Ectodermal cell (in vitro differentiated cells): ENCODE results near the gene KCTD16. TPM values are rescaled to one million over a fixed set of nuclear protein-coding genes. Genes with fewer than 3 reads are reported as not detected.

ENCODE experiments used
- H3K27ac ChIP-seq: 2 replicates; pipeline ENCODE4 v1.7.0; 2013; ENCODE audit warnings: mild to moderate bottlenecking, low read depth, low read length; ENCODE audit not compliant: insufficient read depth, poor library complexity, severe bottlenecking
- H3K27me3 ChIP-seq: 2 replicates; pipeline ENCODE4 v1.7.0; 2013; ENCODE audit warnings: mild to moderate bottlenecking, low read length; ENCODE audit not compliant: insufficient read depth, control insufficient read depth, poor library complexity, severe bottlenecking
- H3K36me3 ChIP-seq: one replicate; pipeline ENCODE4 v1.7.0; 2013; ENCODE audit warnings: low read length; ENCODE audit not compliant: control insufficient read depth, insufficient read depth
- H3K4me1 ChIP-seq: one replicate; pipeline ENCODE4 v1.7.0; 2013; ENCODE audit warnings: low read length; ENCODE audit not compliant: control insufficient read depth, insufficient read depth
- H3K4me3 ChIP-seq: 2 replicates; pipeline ENCODE4 v1.7.0; 2013; ENCODE audit warnings: low read depth, low read length, control low read depth; ENCODE audit not compliant: insufficient read depth
- H3K9me3 ChIP-seq: 2 replicates; pipeline ENCODE4 v1.7.0; 2013; ENCODE audit warnings: mild to moderate bottlenecking, low read length, moderate library complexity; ENCODE audit not compliant: control insufficient read depth
- WGBS, 2 experiments: methylation state at CpG; one replicate each; pipeline ENCODE4 v1.1.7; 2013; ENCODE audit warnings: missing lambda C conversion rate in 2 of 2; 5-methylcytosine and 5-hydroxymethylcytosine counted together
- polyA plus RNA-seq, 4 experiments: library from polyadenylated mRNA; stranded (reverse); fragments of 50-300 nt; gene quantifications; one replicate each; pipeline ENCODE4 v1.2.3, GENCODE V29; 2013

KCTD16 gene
- 0.76 TPM for polyA plus RNA-seq (2013, experiment 1 of 4)
- polyA plus RNA-seq (2013, experiment 2 of 4) = 0.92 TPM
- polyA plus RNA-seq (2013, experiment 3 of 4) = 1.2 TPM
- polyA plus RNA-seq (2013, experiment 4 of 4) = 1.1 TPM

- no peaks in the 10 kb centered on the region for H3K27me3 ChIP-seq
- peaks cover 12% of the 10 kb centered on the region for H3K4me1 ChIP-seq
- WGBS, 2 experiments = 0 to 1% methylated on average over 37 to 39 of the region's 39 CpGs
- H3K9me3 ChIP-seq = no peaks in the 10 kb centered on the region
- H3K27ac ChIP-seq = peak within 1 kb of the TSS; percentile 17
- peak within 1 kb of the TSS; percentile 84 for H3K4me3 ChIP-seq
- H3K36me3 ChIP-seq = peaks cover under 1% of the 10 kb centered on the region
Measured at GRCh38 chr5:144170276-144171024, at the start of gene KCTD16, which contains the start of gene YIPF5. TSS of gene KCTD16 (plus strand) at chr5:144170873. TSS of gene YIPF5 (minus strand) at chr5:144170659. CDS start at chr5:144169955, 704 bp downstream.

DNA sequence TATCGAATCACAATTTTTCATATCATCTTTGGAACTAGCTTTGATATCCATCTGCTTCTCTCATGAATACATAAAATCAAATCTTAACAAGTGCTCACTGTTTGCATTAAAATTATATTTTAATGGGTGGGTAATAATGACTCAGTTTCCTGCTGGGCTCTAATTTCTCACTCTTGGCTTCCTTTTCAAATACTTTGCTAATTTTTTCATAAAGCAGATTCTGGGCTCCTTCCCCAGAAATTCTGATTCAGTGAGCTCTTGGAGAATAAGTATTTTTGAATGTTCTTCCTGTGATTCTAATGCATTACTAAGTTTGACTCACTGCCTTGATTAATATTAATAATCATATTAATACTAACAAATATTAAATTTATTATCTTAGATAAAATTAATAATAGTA, 49.1 kb upstream of the KCTD16 start:
- H3K4me1 ChIP-seq = no peaks in the 10 kb centered on the region
- H3K9me3 ChIP-seq = no peaks in the 10 kb centered on the region
- no peak overlapping the region for H3K4me3 ChIP-seq
- 86 to 94% methylated on average over 1 of the region's 1 CpG for WGBS, 2 experiments
- H3K27me3 ChIP-seq = no peaks in the 10 kb centered on the region
- no peak overlapping the region for H3K27ac ChIP-seq
- no peaks in the 10 kb centered on the region for H3K36me3 ChIP-seq

GRCh38 chr5:144122081-144122480, 48.6 kb upstream of the KCTD16 start:
- Histone ChIP-seq H3K4me3 (no peak overlapping the region), H3K36me3 (no peaks in the 10 kb centered on the region), H3K27me3 (no peaks in the 10 kb centered on the region), H3K4me1 (no peaks in the 10 kb centered on the region), H3K9me3 (no peaks in the 10 kb centered on the region), H3K27ac (no peak overlapping the region)
- WGBS, 2 experiments = 90 to 93% methylated on average over 2 of the region's 2 CpGs

- no peak overlapping the region for H3K4me3 ChIP-seq
- no peaks in the 10 kb centered on the region for H3K9me3 ChIP-seq
- no peaks in the 10 kb centered on the region for H3K27me3 ChIP-seq
- WGBS, 2 experiments = 89 to 92% methylated on average over 3 of the region's 3 CpGs
- no peaks in the 10 kb centered on the region for H3K36me3 ChIP-seq
- no peak overlapping the region for H3K27ac ChIP-seq
- no peaks in the 10 kb centered on the region for H3K4me1 ChIP-seq
Measured at GRCh38 chr5:144122641-144123040, 48.0 kb upstream of the KCTD16 start.

DNA sequence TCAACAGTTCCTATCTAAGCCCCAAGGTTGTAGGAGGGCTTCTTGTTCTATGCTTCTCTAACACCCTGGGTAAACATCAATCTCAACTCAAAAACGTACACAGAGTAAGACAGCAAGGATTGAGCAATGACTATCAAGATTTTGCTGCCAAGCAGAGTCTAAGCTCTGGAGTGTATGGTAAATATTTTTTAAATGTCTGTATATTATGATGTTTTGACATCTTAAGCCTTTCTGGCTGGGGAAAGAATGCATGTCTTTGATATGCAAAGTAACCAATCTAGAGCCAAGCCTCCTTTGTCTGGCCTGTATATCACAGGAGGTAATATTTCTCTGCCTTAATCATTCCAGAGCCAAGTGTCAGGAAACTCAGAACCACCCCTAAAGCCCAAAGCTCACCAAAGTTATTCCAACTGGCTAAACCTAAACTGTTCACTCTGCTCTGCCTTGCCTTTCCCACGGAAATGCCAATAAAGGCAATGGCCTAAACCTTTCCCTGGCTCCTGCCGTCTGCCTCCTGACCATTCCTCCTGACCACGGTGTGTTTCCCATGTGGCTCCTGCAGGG, 45.4 kb upstream of the KCTD16 start:
- H3K27ac ChIP-seq = no peak overlapping the region
- 52 to 77% methylated on average over 4 of the region's 4 CpGs for WGBS, 2 experiments

GRCh38 chr5:144126707-144127106, 44.0 kb upstream of the KCTD16 start:
- H3K4me1 ChIP-seq = no peaks in the 10 kb centered on the region
- WGBS, 2 experiments = 94 to 97% methylated on average over 4 of the region's 4 CpGs
- no peak overlapping the region for H3K4me3 ChIP-seq
- no peaks in the 10 kb centered on the region for H3K27me3 ChIP-seq
- H3K36me3 ChIP-seq = no peaks in the 10 kb centered on the region
- H3K27ac ChIP-seq = no peak overlapping the region
- no peaks in the 10 kb centered on the region for H3K9me3 ChIP-seq

More for the DNA sequence above, 45.4 kb upstream of the KCTD16 start:
- H3K36me3 ChIP-seq = no peaks in the 10 kb centered on the region
- H3K4me3 ChIP-seq = no peak overlapping the region
- H3K9me3 ChIP-seq = no peaks in the 10 kb centered on the region
- no peaks in the 10 kb centered on the region for H3K4me1 ChIP-seq
- H3K27me3 ChIP-seq = no peaks in the 10 kb centered on the region

DNA sequence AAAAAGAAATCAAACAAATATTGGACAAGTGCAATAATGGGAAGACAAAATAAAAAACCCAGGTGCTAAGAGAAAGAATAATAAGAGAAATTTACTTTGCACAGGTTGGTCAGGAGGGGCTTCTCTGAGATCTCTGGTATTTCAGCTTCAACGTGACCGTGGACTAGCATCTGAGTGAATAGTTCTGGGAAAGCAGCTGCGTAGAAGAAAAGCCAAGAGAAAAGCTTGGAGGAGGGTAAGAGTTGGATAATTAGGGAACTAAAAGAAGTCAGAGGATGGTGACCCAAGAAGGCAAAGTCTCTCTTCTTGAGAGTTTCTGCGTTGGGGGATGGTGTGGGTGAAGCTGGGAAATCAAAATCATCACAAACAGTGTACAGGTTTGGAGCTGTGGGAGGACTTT, 41.8 kb upstream of the KCTD16 start:
- no peak overlapping the region for H3K27ac ChIP-seq
- H3K36me3 ChIP-seq = no peaks in the 10 kb centered on the region
- no peaks in the 10 kb centered on the region for H3K27me3 ChIP-seq
- no peak overlapping the region for H3K4me3 ChIP-seq
- H3K9me3 ChIP-seq = no peaks in the 10 kb centered on the region
- WGBS, 2 experiments = 89 to 91% methylated on average over 3 to 4 of the region's 4 CpGs
- no peaks in the 10 kb centered on the region for H3K4me1 ChIP-seq

- Histone ChIP-seq H3K9me3 (no peaks in the 10 kb centered on the region), H3K4me1 (no peaks in the 10 kb centered on the region), H3K27me3 (no peaks in the 10 kb centered on the region), H3K27ac (no peak overlapping the region), H3K4me3 (no peak overlapping the region), H3K36me3 (no peaks in the 10 kb centered on the region)
- WGBS, 2 experiments = 88 to 96% methylated on average over 3 of the region's 4 CpGs
Measured at GRCh38 chr5:144130306-144130705, 40.4 kb upstream of the KCTD16 start.

GRCh38 chr5:144131261-144131660, 39.4 kb upstream of the KCTD16 start:
- Histone ChIP-seq H3K27ac (no peak overlapping the region), H3K4me1 (no peaks in the 10 kb centered on the region), H3K36me3 (no peaks in the 10 kb centered on the region), H3K9me3 (no peaks in the 10 kb centered on the region), H3K4me3 (no peak overlapping the region), H3K27me3 (no peaks in the 10 kb centered on the region)
- WGBS, 2 experiments = 88 to 94% methylated on average over 3 of the region's 4 CpGs

GRCh38 chr5:144133050-144133633, 37.5 kb upstream of the KCTD16 start:
- Histone ChIP-seq H3K27me3 (no peaks in the 10 kb centered on the region), H3K36me3 (no peaks in the 10 kb centered on the region), H3K27ac (no peak overlapping the region), H3K4me3 (no peak overlapping the region), H3K4me1 (no peaks in the 10 kb centered on the region), H3K9me3 (no peaks in the 10 kb centered on the region)
- WGBS, 2 experiments = 96 to 97% methylated on average over 2 to 3 of the region's 4 CpGs
